Loucy (cell line): ENCODE data around the gene TSPAN4.

Experiments
- H2AFZ ChIP-seq: fragments of 200-600 bp; sonication (generic); 2 replicates; pipeline ENCODE4 v1.6.0; 2016; ENCODE audit warnings: antibody characterized with exemption, mild to moderate bottlenecking, low read length, moderate library complexity
- H3F3A ChIP-seq: fragments of 200-600 bp; 2 replicates; pipeline ENCODE4 v1.6.0; 2016; ENCODE audit warnings: antibody characterized with exemption, low read depth, mild to moderate bottlenecking
- H3K27me3 ChIP-seq: fragments of 200-600 bp; sonication (generic); 2 replicates; pipeline ENCODE4 v1.6.1; 2014; ENCODE audit warnings: low read length, mild to moderate bottlenecking; ENCODE audit not compliant: insufficient read depth, poor library complexity, severe bottlenecking
- H3K36me3 ChIP-seq: fragments of 200-600 bp; sonication (generic); 2 replicates; pipeline ENCODE4 v1.6.1; 2016; ENCODE audit warnings: low read length; ENCODE audit not compliant: insufficient read depth
- H3K4me1 ChIP-seq: fragments of 200-600 bp; sonication (generic); 2 replicates; pipeline ENCODE4 v1.5.1; 2014; ENCODE audit warnings: low read length, mild to moderate bottlenecking; ENCODE audit not compliant: insufficient read depth, poor library complexity, severe bottlenecking
- H3K4me2 ChIP-seq: fragments of 200-600 bp; sonication (generic); 2 replicates; pipeline ENCODE4 v1.6.0; 2014; ENCODE audit warnings: antibody characterized with exemption, low read length, low read depth, mild to moderate bottlenecking; ENCODE audit not compliant: poor library complexity, severe bottlenecking
- H3K4me3 ChIP-seq: fragments of 200-600 bp; sonication (generic); 2 replicates; pipeline ENCODE4 v1.5.1; 2014; ENCODE audit warnings: low read length, mild to moderate bottlenecking, mixed read lengths; ENCODE audit not compliant: poor library complexity, severe bottlenecking
- H3K79me2 ChIP-seq: fragments of 200-600 bp; sonication (generic); 2 replicates; pipeline ENCODE4 v1.6.1; 2014; ENCODE audit warnings: low read length; ENCODE audit not compliant: insufficient read depth
- H3K9ac ChIP-seq: fragments of 200-600 bp; sonication (generic); 2 replicates; pipeline ENCODE4 v1.6.0; 2014; ENCODE audit warnings: mild to moderate bottlenecking, low read depth, low read length, moderate library complexity; ENCODE audit not compliant: poor library complexity, severe bottlenecking
- H3K9me2 ChIP-seq: fragments of 200-600 bp; sonication (generic); replicated peaks from 2 replicates; pipeline ENCODE4 v1.6.1; 2016; ENCODE audit warnings: low read depth, low read length, mixed read lengths
- H3K9me3 ChIP-seq: fragments of 200-600 bp; sonication (generic); 2 replicates; pipeline ENCODE4 v1.6.1; 2014; ENCODE audit warnings: mild to moderate bottlenecking, antibody characterized with exemption, low read length, low read depth; ENCODE audit not compliant: insufficient read depth
- H4K20me1 ChIP-seq: fragments of 200-600 bp; sonication (generic); 2 replicates; pipeline ENCODE4 v1.6.0; 2014; ENCODE audit warnings: antibody characterized with exemption, low read length, mild to moderate bottlenecking; ENCODE audit not compliant: insufficient read depth, poor library complexity, severe bottlenecking
- EZH2phosphoT487 ChIP-seq: fragments of 200-600 bp; IDR thresholded peaks from 2 replicates; pipeline ENCODE4 v1.6.1; 2018; ENCODE audit warnings: antibody characterized with exemption, mild to moderate bottlenecking, moderate library complexity, borderline replicate concordance
- TF ChIP-seq, protein P1 (sequence below): fragments of 200-600 bp; sonication (generic); conservative IDR thresholded peaks from 2 replicates; pipeline ENCODE4 v1.5.1; 2014; ENCODE audit warnings: mild to moderate bottlenecking, antibody characterized with exemption, low read length

TSPAN4 gene

DNA sequence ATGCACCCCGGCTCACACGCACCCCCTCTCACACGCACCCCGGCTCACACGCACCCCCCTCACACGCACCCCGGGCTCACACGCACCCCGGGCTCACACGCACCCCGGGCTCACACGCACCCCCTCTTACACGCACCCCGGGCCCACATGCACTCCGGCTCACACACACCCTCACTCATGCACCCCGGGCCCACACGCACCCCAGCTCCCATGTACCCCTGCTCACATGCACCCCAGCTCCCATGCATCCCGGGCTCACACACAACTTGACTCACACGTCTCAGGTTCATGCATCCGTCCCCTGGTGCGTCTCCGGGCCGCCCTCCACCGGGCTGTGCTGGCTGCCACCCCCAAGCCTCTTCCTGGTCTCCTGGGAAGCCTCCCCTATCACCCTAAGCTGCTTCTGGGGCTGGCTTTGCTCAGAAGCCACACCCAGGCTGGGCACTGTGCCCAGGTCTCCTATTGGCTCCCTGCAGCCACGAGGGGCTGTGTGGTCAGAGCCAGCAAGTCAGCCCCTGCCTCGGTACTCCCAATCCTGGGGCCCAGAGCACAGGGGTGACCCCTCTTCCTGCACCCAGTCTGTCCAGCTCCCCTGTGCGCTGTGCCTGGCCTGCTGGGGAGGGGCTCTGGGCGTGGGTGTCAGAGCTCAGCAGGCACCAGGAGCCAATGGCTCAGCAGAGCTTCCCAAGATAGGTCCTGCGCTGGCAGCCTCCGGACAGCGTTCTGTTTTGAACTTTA is 16.9 kb downstream of the TSPAN4 start:
- H3K27me3 ChIP-seq, result no peaks in the 10 kb centered on the region
- no peaks in the 10 kb centered on the region for H3F3A ChIP-seq
- peaks cover 3% of the 10 kb centered on the region for H3K4me1 ChIP-seq
- H3K9me2 ChIP-seq, result no peaks in the 10 kb centered on the region
- TF ChIP-seq EZH2phosphoT487, result no peak
- TF ChIP-seq, protein P1, sequence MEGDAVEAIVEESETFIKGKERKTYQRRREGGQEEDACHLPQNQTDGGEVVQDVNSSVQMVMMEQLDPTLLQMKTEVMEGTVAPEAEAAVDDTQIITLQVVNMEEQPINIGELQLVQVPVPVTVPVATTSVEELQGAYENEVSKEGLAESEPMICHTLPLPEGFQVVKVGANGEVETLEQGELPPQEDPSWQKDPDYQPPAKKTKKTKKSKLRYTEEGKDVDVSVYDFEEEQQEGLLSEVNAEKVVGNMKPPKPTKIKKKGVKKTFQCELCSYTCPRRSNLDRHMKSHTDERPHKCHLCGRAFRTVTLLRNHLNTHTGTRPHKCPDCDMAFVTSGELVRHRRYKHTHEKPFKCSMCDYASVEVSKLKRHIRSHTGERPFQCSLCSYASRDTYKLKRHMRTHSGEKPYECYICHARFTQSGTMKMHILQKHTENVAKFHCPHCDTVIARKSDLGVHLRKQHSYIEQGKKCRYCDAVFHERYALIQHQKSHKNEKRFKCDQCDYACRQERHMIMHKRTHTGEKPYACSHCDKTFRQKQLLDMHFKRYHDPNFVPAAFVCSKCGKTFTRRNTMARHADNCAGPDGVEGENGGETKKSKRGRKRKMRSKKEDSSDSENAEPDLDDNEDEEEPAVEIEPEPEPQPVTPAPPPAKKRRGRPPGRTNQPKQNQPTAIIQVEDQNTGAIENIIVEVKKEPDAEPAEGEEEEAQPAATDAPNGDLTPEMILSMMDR, result no peak
- no peak overlapping the region for H2AFZ ChIP-seq
- H3K9me3 ChIP-seq, result no peaks in the 10 kb centered on the region
- no peak overlapping the region for H3K4me2 ChIP-seq
- no peak overlapping the region for H3K9ac ChIP-seq
- H3K4me3 ChIP-seq, result no peak overlapping the region
- H4K20me1 ChIP-seq, result no peaks in the 10 kb centered on the region
- no peaks in the 10 kb centered on the region for H3K79me2 ChIP-seq
- H3K36me3 ChIP-seq, result no peaks in the 10 kb centered on the region

DNA sequence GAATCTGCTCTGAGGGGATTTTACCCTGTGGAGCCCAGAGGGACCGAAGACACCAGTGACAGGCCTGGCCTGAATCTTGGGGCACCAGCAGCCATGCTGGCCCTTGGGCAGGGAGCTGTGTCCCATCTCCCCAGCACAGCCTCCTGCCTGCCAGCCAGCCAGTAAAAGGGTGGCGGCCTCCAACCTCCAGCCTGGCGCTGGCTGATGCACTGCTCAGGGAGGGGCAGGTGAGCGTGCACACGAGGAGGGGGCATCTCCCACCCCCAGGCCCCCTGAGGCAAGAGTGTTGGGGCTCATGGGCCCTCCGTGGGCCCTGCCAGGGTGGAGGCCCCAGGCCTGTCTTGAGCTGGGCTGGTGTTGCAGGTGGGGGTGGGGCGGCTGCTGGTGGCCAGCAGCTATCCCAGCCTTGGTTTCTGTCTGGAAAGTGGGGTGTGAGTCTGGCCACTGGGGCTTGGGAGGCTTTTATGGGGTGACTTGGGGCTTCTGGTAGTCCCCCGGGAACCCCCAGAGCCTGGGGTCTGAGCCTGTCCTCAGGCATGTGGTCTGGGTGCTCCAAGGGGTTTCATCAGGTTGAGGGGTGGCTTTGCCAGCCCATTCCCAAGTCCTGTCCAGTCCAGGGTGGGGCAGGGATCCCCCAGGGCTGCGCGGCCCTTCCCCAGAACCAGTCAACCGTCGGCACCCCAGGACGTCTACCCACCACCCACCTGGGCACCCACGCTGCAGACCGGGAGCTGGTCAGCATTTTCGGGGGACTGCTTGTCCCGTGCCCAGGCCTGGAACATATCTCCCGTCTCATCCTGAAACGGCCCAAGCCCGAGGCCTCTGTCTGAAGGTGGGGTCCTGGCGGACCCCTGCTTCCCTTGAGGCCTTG is 17.8 kb downstream of the TSPAN4 start:
- Histone ChIP-seq H3K4me1 (peaks cover 3% of the 10 kb centered on the region), H3K4me3 (no peak overlapping the region), H3K4me2 (no peak overlapping the region)

DNA sequence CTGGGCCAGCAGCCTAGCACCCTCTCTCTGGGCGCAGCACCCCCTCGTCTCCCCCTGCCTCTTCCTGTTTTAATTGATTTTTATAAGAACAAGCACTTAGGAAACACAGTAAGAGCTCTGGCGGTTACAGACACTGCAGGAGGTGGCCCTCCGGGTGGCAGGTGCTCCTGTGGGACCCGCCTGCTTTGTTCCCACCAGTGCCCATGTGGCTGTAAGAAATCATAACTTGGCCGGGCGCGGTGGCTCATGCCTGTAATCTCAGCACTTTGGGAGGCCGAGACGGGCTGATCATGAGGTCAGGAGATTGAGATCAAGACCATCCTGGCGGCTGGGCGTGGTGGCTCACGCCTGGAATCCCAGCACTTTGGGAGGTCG is 18.4 kb downstream of the TSPAN4 start:
- H3K9ac ChIP-seq, result no peak overlapping the region
- no peaks in the 10 kb centered on the region for H3K9me2 ChIP-seq
- H3K4me1 ChIP-seq, result peaks cover 3% of the 10 kb centered on the region
- H3K4me3 ChIP-seq, result no peak overlapping the region
- no peaks in the 10 kb centered on the region for H4K20me1 ChIP-seq
- no peaks in the 10 kb centered on the region for H3K36me3 ChIP-seq
- no peaks in the 10 kb centered on the region for H3K79me2 ChIP-seq
- H3K9me3 ChIP-seq, result no peaks in the 10 kb centered on the region
- H3K27me3 ChIP-seq, result no peaks in the 10 kb centered on the region
- TF ChIP-seq EZH2phosphoT487, result no peak
- TF ChIP-seq, protein P1, result no peak
- no peak overlapping the region for H2AFZ ChIP-seq
- no peaks in the 10 kb centered on the region for H3F3A ChIP-seq
- no peak overlapping the region for H3K4me2 ChIP-seq

More for the DNA sequence above, 17.8 kb downstream of the TSPAN4 start:
- Histone ChIP-seq H3K79me2 (no peaks in the 10 kb centered on the region), H3K9ac (no peak overlapping the region), H3F3A (no peaks in the 10 kb centered on the region), H2AFZ (no peak overlapping the region), H3K9me2 (no peaks in the 10 kb centered on the region), H4K20me1 (no peaks in the 10 kb centered on the region), H3K9me3 (no peaks in the 10 kb centered on the region), H3K36me3 (no peaks in the 10 kb centered on the region), H3K27me3 (no peaks in the 10 kb centered on the region)
- TF ChIP-seq, protein P1, result no peak
- TF ChIP-seq EZH2phosphoT487, result no peak
